Stomach (tissue), 4 donors: ENCODE measurements around the gene SPR.

Experiments
- CTCF ChIP-seq, 7 experiments: fragments of 450-650 bp in 4 of 7; fragments of 200-600 bp in 3 of 7; sonication (generic) in 3 of 7; IDR thresholded peaks; one replicate each; pipeline ENCODE4 v1.5.1; 2016 to 2019; ENCODE audit warnings: antibody characterized with exemption in 7 of 7, control low read depth in 2 of 7, mild to moderate bottlenecking in 1 of 7
- EP300 ChIP-seq: sonication (generic); formaldehyde crosslinking; IDR thresholded peaks from one replicate; pipeline ENCODE4 v1.6.1; 2017; ENCODE audit warnings: antibody characterized with exemption

- TF ChIP-seq CTCF (IDR thresholded peaks at IDR 0.05) (no peak), EP300 (no peak)
Measured at GRCh38 chr2:72897785-72898584, 10.8 kb downstream of the SPR start.
